HG02763 (cell line): Measurements from ENCODE around the gene ANAPC2.

Experiments
- ATAC-seq: cut with Tn5 transposase; IDR thresholded peaks from one replicate; pipeline ENCODE4 v1.9.1; 2021; ENCODE audit warnings: mild to moderate bottlenecking, moderate library complexity; ENCODE audit not compliant: unreplicated experiment

The ANAPC2 gene

GRCh38 chr9:137188490-137189296, at the start of gene ANAPC2, which contains the start of gene SSNA1:
ANAPC2 (minus strand) TSS chr9:137188560; CDS start chr9:137188532, 28 bp downstream.
SSNA1 (plus strand) TSS chr9:137188676; CDS start chr9:137188727, 51 bp downstream.
- peak; percentile 82 for ATAC-seq

- ATAC-seq = no peak
Measured at GRCh38 chr9:137236936-137237421, 48.6 kb upstream of the ANAPC2 start.

GRCh38 chr9:137236238-137236935, 48.0 kb upstream of the ANAPC2 start:
- no peak for ATAC-seq

- no peak for ATAC-seq
Measured at GRCh38 chr9:137235424-137236237, 47.3 kb upstream of the ANAPC2 start.

- ATAC-seq = no peak
Measured at GRCh38 chr9:137234758-137235423, 46.5 kb upstream of the ANAPC2 start.

GRCh38 chr9:137234055-137234697, 45.8 kb upstream of the ANAPC2 start:
- ATAC-seq = no peak

- ATAC-seq = no peak
Measured at GRCh38 chr9:137233143-137233980, 45.0 kb upstream of the ANAPC2 start.

GRCh38 chr9:137232510-137232909, 44.1 kb upstream of the ANAPC2 start:
- no peak for ATAC-seq

GRCh38 chr9:137232101-137232500, 43.7 kb upstream of the ANAPC2 start:
- ATAC-seq = no peak

- no peak for ATAC-seq
Measured at GRCh38 chr9:137231372-137232039, 43.1 kb upstream of the ANAPC2 start.

- no peak for ATAC-seq
Measured at GRCh38 chr9:137230705-137231371, 42.5 kb upstream of the ANAPC2 start, which contains the start of gene SLC34A3. SLC34A3 (plus strand) TSS chr9:137230901; CDS start chr9:137231703, 802 bp downstream.

- no peak for ATAC-seq
Measured at GRCh38 chr9:137229903-137230704, 41.7 kb upstream of the ANAPC2 start.

- ATAC-seq = no peak
Measured at GRCh38 chr9:137228968-137229896, 40.9 kb upstream of the ANAPC2 start.

GRCh38 chr9:137228506-137228967, 40.2 kb upstream of the ANAPC2 start:
- no peak for ATAC-seq

- no peak for ATAC-seq
Measured at GRCh38 chr9:137227853-137228505, 39.6 kb upstream of the ANAPC2 start.
